Tibial nerve (tissue), 4 donors: ENCODE data around the gene PABPN1L. TPM values are rescaled to one million over a fixed set of nuclear protein-coding genes. Genes with fewer than 3 reads are reported as not detected.

Source experiments
- DNase-seq, 2 donors: peaks; one replicate each; pipeline ENCODE4 v3.0.0-alpha.2; 2019; ENCODE audit warnings: low spot score in 2 of 2
- H3K27ac ChIP-seq, 4 donors: fragments of 200-600 bp; sonication (generic) in 3 of 4; one replicate each; pipeline ENCODE4 v1.5.1; 2017 to 2019; ENCODE audit warnings: mild to moderate bottlenecking in 1 of 4
- H3K27me3 ChIP-seq, 2 donors: fragments of 200-600 bp; sonication (generic) in 1 of 2; one replicate each; pipeline versions ENCODE4 v1.5.1 to v1.6.0; 2017 to 2019
- H3K36me3 ChIP-seq, 3 donors: fragments of 200-600 bp; sonication (generic); one replicate each; pipeline ENCODE4 v1.5.1; 2018 to 2019
- H3K4me1 ChIP-seq, 4 donors: fragments of 200-600 bp; sonication (generic) in 3 of 4; one replicate each; pipeline ENCODE4 v1.5.1; 2017 to 2019
- H3K4me3 ChIP-seq, 4 donors: fragments of 200-600 bp; sonication (generic) in 3 of 4; one replicate each; pipeline ENCODE4 v1.5.1; 2017 to 2019; ENCODE audit warnings: mild to moderate bottlenecking in 1 of 4, moderate library complexity in 1 of 4
- H3K9me3 ChIP-seq, 4 donors: fragments of 200-600 bp; sonication (generic) in 3 of 4; one replicate each; pipeline ENCODE4 v1.5.1; 2017 to 2019
- CTCF ChIP-seq, 5 experiments: fragments of 200-600 bp in 3 of 5; fragments of 450-650 bp in 2 of 5; sonication (generic) in 3 of 5; IDR thresholded peaks; one replicate each; pipeline ENCODE4 v1.5.1; 2016 to 2019; ENCODE audit warnings: antibody characterized with exemption in 5 of 5, mild to moderate bottlenecking in 3 of 5, moderate library complexity in 2 of 5
- EP300 ChIP-seq, 2 donors: sonication (generic); formaldehyde crosslinking; IDR thresholded peaks; one replicate each; pipeline ENCODE4 v1.6.1; 2017; ENCODE audit warnings: antibody characterized with exemption in 2 of 2, mild to moderate bottlenecking in 1 of 2
- POLR2A ChIP-seq, 2 donors: fragments of 450-650 bp; IDR thresholded peaks; one replicate each; pipeline ENCODE4 v1.6.1; 2017; ENCODE audit warnings: antibody characterized with exemption in 2 of 2, mild to moderate bottlenecking in 2 of 2, moderate library complexity in 2 of 2
- WGBS, 2 donors: methylation state at CpG; one replicate each; pipeline ENCODE4 v1.1.5; 2018; 5-methylcytosine and 5-hydroxymethylcytosine counted together
- total RNA-seq, 4 donors: library from RNA; depleted of rRNA; stranded (reverse); fragments of >200 nt; gene quantifications; one replicate each; pipeline ENCODE4 v1.1.0, GENCODE V29; 2016

The PABPN1L gene
- total RNA-seq, 4 donors from 2014 or later = not detected

- 80 to 82% methylated on average over 13 of the region's 13 CpGs for WGBS, 2 donors
- no peak for DNase-seq
Observed at GRCh38 chr16:88855736-88856121, 10.7 kb downstream of the PABPN1L start.

GRCh38 chr16:88855176-88855575, 11.3 kb downstream of the PABPN1L start:
- peak overlapping the region in 2 of 4 donors; percentile 10 to 92 for H3K27ac ChIP-seq
- H3K36me3 ChIP-seq = peaks cover 3 to 40% (median 9%) of the 10 kb centered on the region in 3 donors
- H3K4me3 ChIP-seq = no peak overlapping the region
- no peaks in the 10 kb centered on the region for H3K9me3 ChIP-seq
- DNase-seq = no peak
- no peaks in the 10 kb centered on the region for H3K27me3 ChIP-seq
- whole genome bisulfite sequencing, 2 donors = 82% methylated on average over 8 of the region's 8 CpGs
- peaks cover 0 to 52% (median 23%) of the 10 kb centered on the region in 4 donors for H3K4me1 ChIP-seq
- TF ChIP-seq POLR2A (IDR thresholded peaks at IDR 0.05) (no peak), EP300 (IDR thresholded peaks at IDR 0.05) (no peak)

More at GRCh38 chr16:88855736-88856121, 10.7 kb downstream of the PABPN1L start:
- no peaks in the 10 kb centered on the region for H3K27me3 ChIP-seq
- H3K4me1 ChIP-seq = peaks cover 0 to 52% (median 23%) of the 10 kb centered on the region in 4 donors
- H3K36me3 ChIP-seq = peaks cover 3 to 40% (median 14%) of the 10 kb centered on the region in 3 donors
- H3K4me3 ChIP-seq = peak overlapping the region in 1 of 4 donors; percentile 100
- H3K27ac ChIP-seq = peak overlapping the region in 3 of 4 donors; percentile 83 to 92 (median 84)
- TF ChIP-seq EP300 (IDR thresholded peaks at IDR 0.05) (no peak), POLR2A (IDR thresholded peaks at IDR 0.05) (no peak), CTCF (IDR thresholded peaks at IDR 0.05) (no peak)
- H3K9me3 ChIP-seq = no peaks in the 10 kb centered on the region

- peaks cover 0 to 52% (median 23%) of the 10 kb centered on the region in 4 donors for H3K4me1 ChIP-seq
Observed at GRCh38 chr16:88854306-88855111, 12.0 kb downstream of the PABPN1L start.

GRCh38 chr16:88853325-88853941, 13.0 kb downstream of the PABPN1L start:
- peaks cover 0 to 43% (median 19%) of the 10 kb centered on the region in 4 donors for H3K4me1 ChIP-seq
- 51 to 68% methylated on average over 10 to 16 of the region's 17 CpGs for WGBS, 2 donors
- H3K4me3 ChIP-seq = no peak overlapping the region
- no peaks in the 10 kb centered on the region for H3K9me3 ChIP-seq
- TF ChIP-seq POLR2A (IDR thresholded peaks at IDR 0.05) (no peak), CTCF (IDR thresholded peaks at IDR 0.05) (no peak), EP300 (IDR thresholded peaks at IDR 0.05) (no peak)
- H3K27me3 ChIP-seq = no peaks in the 10 kb centered on the region
- H3K36me3 ChIP-seq = peaks cover 0 to 41% (median 0%) of the 10 kb centered on the region in 3 donors
- peak overlapping the region in 1 of 4 donors; percentile 17 for H3K27ac ChIP-seq
- no peak for DNase-seq

More at GRCh38 chr16:88854306-88855111, 12.0 kb downstream of the PABPN1L start:
- H3K4me3 ChIP-seq = no peak overlapping the region
- DNase-seq = no peak
- 59 to 74% methylated on average over 19 to 20 of the region's 20 CpGs for WGBS, 2 donors
- TF ChIP-seq POLR2A (IDR thresholded peaks at IDR 0.05) (no peak), CTCF (IDR thresholded peaks at IDR 0.05) (no peak), EP300 (IDR thresholded peaks at IDR 0.05) (no peak)
- H3K36me3 ChIP-seq = peaks cover 0 to 40% (median 9%) of the 10 kb centered on the region in 3 donors
- no peaks in the 10 kb centered on the region for H3K9me3 ChIP-seq
- H3K27ac ChIP-seq = no peak overlapping the region
- H3K27me3 ChIP-seq = no peaks in the 10 kb centered on the region

- TF ChIP-seq POLR2A (IDR thresholded peaks at IDR 0.05) = no peak
- TF ChIP-seq CTCF (IDR thresholded peaks at IDR 0.05) = no peak
- no peak for TF ChIP-seq EP300 (IDR thresholded peaks at IDR 0.05)
- whole genome bisulfite sequencing, 2 donors = 93 to 95% methylated on average over 15 to 19 of the region's 19 CpGs
- Histone ChIP-seq H3K36me3 (peaks cover 0 to 59% (median 0%) of the 10 kb centered on the region in 3 donors), H3K27me3 (no peaks in the 10 kb centered on the region), H3K4me3 (no peak overlapping the region), H3K9me3 (no peaks in the 10 kb centered on the region), H3K4me1 (peaks cover 0 to 33% (median 11%) of the 10 kb centered on the region in 4 donors), H3K27ac (no peak overlapping the region)
- DNase-seq = no peak
Observed at GRCh38 chr16:88851616-88852015, 14.8 kb downstream of the PABPN1L start.
